ENCODE data around the gene FAM133A. TPM values are rescaled to one million over a fixed set of nuclear protein-coding genes. Genes with fewer than 3 reads are reported as not detected.

Gene FAM133A
- 0.58 to 0.87 TPM (median 0.70 TPM) in 5 replicates for total RNA-seq (2022; extraction: Qiagen RNA extraction)

GRCh38 chrX:93673869-93674271, at the start of gene FAM133A:
TSS of gene FAM133A (plus strand) at chrX:93674206. CDS start at chrX:93709420, 35,214 bp downstream.

GRCh38 chrX:93673056-93673868, 744 bp upstream of the FAM133A start, which contains the start of gene NAP1L3:
TSS of gene NAP1L3 (minus strand) at chrX:93673578. CDS start at chrX:93673304, 274 bp downstream.

Other genes starting within 250 kb of the FAM133A start
- 0.36 to 0.65 TPM (median 0.38 TPM) in 5 replicates for gene NAP1L3, start 628 bp upstream of the FAM133A start, total RNA-seq (2022; extraction: Qiagen RNA extraction)

Measured in A549 treated with dexamethasone at 1 μM for 4 hours (cell line).